Stimulated activated CD4-positive, alpha-beta T cell treated with anti-CD3 and anti-CD28 coated beads, Interleukin-2, amount 100 ng/mL, for 48 hours (primary cell): ENCODE data around the gene STIM1.
"Not testable (repeated sequence)": the region's sequence is repeated elsewhere in the genome, so short reads cannot be mapped to it uniquely, and the experiment has no call there.

Experiments used
- DNase-seq, 2 donors: peaks; one replicate each; pipeline ENCODE4 v3.0.0-alpha.2; 2020

STIM1 gene

DNA sequence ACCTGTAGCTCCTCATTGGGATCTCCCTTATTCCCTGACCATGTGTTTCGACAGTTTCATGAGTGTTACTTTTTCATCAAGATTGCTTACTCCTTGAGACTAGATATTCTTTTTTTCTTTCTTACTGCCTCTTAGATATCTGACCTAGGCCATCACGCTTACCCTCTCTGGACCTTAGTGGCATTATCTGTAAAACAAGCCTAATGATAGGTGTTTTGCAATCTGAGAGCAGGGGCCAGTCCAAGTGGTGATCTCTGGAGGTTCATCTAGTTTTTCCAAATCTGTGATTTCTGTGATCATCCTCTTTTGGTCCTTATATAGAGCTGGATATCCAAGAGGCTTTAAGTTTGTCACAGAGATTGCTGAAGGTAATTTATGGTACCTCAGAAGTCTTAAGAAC lies 34.5 kb downstream of the STIM1 start:
- no peak for DNase-seq

DNA sequence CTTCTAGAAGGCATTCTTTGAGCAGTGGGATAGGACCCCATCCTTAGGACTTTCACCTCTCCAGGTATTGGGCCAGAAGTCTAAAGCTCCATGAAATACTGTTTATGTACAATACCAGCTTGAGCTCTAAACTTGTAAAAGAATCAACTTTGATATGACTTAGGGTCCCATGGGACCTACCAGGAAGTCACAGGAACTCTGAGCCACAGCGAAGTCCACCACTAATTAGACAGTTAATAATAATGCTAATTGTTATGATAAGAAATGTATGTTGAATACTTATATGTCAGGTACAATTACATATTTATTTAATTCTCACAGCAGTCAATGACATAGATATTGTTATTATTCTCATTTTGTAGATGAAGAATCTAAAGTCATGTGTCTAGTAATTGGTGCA lies 35.3 kb downstream of the STIM1 start:
- DNase-seq = no peak

DNA sequence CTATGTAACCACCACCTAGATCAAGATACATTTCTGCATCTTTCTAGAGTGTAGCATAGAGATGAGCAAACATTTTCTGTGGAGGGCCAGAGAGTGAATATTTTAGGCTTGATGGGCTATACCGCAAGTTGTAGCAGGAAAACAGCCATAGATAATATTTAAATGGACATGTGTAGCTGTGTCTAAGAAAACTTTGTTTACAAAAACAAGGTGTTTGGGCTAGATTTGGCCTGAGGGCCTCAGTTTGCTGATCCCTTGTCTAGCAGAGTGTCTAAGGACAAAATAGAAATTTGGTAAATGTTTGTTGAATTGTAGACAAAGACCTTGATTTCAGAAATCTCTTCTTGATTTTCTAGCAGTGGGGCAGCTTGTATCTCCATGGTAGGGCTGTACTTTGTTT lies 36.3 kb downstream of the STIM1 start:
- DNase-seq = no peak

DNA sequence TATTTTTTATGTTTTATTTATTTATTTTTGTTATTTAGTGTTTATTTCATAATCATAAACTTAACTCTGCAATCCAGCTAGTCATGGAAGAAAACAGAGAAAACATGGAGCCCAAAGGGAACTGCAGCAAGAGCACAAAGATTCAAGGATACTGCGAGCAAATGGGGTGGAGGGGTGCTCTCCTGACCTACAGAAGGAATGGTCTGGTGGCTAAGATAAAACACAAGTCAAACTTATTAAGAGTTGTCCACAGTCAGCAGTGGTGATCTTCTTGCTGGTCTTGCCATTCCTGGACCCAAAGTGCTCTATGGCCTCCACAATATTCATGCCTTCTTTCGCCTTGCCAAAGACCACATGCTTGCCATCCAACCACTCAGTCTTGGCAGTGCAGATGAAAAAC lies 36.7 kb downstream of the STIM1 start:
- DNase-seq = no peak

DNA sequence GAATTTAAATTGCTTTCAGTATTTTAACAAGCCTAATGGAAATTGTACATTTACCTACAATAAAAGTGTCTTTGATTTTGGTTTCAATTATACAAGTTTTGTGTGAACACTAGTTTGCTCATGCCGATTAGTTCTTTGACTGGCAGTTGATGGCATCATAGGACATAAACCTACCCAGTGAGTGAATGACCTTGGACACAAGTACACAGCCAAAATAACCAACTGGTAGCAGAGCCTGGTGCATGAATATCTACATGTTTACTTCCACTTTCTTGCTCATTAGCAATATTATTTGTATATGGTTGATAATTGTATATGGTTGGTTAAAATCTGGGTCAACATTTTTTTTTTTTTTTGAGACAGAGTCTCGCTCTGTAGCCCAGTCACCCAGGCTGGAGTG lies 37.8 kb downstream of the STIM1 start:
- no peak for DNase-seq

DNA sequence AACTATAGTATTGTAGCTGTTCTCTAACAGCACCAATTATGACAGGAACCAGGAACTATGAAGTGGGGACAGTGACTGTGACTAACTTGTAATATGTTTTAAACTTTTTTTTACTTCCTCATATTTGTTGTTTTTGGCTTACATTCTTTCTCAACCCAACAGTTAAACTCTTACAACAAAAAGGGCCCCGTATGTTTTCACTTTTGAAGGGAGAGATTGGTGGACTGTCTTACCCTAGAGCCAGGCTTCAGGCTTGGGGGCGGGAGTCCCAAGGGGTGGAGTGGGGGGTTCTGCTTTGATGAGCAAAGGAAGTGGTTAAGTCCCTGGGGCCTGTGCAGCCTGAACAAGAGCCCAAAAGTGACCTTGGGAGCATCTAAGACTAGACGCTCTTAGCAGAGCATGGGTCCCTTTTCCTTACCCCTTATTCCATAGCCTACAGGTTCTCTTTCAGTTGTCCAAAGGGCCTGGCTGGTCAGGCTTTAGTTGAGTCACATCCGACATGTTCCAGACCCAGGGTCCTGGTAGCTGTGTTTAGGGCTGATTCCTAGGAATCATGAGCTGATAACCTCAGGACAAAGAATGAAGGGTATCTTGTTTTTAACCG lies 38.8 kb downstream of the STIM1 start:
- DNase-seq = no peak

DNA sequence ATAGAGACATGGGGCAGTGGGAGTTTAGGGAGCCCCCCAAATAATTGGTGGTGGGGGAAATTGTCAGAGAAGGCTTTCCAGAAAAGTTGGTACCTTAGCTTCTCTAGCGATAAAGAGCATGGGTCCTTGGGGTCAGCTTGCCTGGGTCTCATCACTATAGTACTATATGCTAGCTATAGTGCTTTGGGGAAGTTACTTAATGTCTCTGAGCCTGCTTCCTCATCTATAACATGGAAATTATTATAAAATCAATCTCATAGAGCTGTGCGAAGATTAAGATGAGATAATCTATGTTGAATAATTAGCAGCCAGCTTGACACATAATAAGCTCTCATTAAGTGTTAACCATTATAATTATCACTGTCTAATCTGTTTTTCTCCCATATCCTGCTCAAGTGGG lies 41.2 kb downstream of the STIM1 start:
- no peak for DNase-seq

DNA sequence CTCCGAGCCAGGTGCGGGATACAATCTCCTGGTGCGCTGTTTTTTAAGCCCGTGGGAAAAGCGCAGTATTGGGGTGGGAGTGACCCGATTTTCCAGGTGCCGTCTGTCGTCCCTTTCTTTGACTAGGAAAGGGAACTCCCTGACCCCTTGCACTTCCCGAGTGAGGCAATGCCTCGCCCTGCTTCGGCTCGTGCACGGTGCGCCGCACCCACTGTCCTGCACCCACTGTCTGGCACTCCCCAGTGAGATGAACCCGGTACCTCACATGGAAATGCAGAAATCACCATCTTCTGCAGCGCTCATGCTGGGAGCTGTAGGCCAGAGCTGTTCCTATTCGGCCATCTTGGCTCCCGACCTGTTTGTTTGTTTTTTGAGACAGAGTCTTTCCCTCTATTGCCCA lies 44.8 kb downstream of the STIM1 start:
- DNase-seq = not testable (repeated sequence)

DNA sequence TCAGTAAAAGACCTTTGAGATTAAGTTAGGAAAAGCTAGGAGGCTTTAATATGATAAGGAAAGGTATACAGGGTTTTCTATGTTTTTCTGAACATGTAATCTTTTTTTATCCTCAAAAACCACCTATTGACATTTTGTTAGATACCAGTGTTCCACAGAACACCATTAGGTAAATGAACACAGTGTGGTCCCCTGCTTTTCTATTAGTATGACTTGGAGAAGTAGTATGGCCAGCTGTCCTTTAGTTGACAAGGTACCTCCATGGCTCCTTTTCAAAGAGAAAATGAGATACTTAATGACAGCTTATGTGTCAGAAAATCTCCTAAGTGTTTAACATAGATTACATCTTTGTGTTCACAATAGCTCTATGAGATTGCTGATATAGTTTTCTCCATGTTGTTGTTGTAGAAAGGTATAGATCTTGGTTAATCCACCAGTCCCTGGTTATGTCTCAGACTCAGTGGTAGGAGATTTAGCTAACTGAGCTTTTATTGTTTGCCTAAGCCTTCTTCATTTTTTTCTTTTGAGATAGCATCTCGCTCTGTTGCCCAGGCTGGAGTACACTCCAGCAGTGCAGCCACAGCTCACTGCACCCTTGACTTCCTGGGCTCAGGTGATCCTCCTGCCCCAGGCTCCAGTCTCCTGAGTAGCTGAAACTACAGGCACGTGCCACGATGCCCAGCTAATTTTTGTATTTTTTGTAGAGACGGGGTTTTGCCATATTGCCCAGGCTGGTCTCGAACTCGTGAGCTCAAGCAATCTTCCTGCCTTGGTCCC lies 46.0 kb downstream of the STIM1 start:
- DNase-seq = no peak

DNA sequence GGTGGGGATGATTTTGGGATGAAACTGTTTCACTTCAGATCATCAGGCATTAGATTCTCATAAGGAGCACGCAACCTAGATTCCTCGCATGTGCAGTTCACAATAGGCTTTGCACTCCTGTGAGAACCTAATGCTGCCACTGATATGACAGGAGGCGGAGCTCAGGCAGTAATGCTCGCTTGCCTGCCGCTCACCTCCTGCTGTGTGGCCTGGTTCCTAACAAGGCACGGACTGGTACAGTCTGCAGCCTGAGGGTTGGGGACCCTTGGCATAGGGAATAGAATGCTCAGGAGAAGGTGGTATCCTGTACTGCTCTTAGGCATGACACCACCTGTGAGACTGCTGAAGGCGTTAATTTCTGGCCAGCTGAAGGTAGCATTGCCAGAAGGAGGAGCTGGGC lies 47.0 kb downstream of the STIM1 start:
- no peak for DNase-seq

DNA sequence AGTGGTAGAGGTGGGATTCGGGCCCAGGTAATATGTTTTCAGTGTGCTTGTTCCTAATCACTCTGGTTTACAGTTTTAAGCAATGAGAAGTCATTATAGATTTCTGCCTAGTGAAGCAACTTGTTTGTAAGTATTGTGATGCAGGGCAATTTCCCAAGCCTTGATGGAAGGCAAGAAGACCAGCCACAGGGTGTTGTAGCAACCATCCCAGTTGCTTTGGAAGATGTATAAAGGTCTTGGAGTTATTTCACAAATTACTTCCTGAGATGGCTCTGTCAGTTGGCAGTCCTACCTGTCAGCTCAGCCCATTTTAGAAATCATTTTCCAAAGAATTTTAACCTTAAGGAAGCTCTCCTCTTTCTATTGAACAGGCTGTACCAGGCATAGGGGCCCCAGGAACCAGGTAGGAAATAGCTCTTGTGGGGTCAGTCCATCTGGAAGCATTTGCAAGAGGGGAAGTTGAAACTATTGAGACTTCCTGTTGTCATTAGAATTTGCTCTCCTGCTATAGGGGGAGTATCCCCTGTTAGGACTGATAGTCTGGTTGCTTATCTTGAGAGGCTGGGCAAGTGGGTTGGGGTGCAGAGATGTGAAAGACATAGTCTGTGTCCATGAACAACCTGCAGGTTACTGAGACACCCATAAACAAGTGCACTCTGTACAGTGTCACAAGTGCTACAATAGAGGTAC lies 47.9 kb downstream of the STIM1 start:
- DNase-seq = no peak

DNA sequence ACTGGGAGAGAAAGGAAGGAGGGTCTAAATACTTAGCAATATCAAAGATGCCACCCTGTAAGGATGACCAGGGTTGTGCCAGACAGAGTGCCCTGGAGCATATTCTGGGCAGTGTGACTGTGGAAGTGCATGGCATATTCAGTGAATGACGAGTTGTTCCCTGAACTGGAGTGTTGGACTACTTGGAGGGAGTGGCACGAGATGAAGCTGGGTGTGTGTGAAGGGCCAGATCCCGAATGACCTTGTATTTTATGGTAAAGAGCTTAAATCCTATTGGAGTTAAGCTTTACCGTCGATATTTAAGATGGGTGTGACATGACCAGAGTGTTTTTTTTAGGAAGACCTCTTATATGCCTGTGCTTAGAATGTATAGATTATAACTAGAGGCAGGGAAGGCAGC lies 48.8 kb downstream of the STIM1 start:
- DNase-seq = no peak

DNA sequence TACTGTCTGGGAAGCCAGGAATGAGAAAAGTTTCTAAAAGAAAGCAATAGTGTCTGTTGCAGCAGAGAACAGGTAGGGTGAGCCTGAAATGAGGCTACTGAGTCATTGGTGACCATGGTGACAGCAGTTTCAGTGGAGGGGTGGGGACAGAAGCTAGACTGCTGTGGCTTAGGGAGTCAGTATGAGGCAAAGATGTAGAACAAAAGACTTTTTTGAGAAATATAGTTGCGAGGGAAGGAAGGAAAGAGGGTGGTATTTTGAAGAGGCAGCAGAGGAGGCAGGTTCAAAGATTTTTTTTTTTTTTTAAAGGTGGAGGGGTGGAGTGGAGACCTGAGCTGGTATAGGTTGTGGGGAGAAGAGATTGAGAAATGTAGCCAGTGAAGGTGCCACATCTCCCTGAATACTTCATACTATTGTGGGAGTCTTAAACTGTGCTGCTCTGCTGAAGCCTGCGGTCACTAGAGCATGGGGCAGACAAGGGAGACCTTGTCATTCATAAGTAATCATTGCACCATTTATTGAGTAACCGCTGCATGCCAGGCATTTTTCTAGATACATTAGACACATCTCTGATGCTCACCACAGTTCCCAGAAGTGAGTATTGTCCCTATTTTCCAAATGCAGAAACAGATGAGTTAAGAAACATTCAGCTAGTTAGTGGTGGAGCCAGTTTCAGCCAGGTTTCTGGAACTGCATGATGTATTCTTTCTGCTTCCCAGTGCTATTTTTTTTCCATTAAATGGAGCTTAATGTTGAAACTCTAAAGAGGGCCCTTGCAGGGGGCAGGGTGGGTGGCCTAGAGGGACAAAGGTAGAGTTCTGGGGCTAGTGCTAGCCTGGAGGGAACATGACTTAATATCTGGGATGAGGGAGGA lies 49.9 kb downstream of the STIM1 start:
- DNase-seq = peak; percentile 47 to 52

DNA sequence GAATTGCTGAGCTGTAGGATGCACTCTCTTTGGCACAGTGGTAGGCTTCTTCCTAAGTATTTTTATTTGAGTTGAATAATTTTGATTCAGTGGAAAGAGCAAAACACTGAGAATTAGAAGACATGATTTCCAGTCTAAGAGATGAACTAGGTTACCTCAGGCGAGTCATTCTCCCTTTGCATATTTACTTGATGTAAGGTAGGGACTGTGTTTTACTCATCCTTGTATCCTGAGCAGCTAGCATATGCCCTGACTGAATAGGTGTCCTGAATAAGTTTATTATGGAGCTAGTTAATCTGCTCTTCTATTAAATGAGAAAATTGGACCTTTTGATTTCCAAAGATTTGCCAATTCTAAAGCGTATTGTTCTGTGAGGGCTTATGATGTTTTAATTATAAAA lies 50.7 kb downstream of the STIM1 start:
- DNase-seq = no peak

DNA sequence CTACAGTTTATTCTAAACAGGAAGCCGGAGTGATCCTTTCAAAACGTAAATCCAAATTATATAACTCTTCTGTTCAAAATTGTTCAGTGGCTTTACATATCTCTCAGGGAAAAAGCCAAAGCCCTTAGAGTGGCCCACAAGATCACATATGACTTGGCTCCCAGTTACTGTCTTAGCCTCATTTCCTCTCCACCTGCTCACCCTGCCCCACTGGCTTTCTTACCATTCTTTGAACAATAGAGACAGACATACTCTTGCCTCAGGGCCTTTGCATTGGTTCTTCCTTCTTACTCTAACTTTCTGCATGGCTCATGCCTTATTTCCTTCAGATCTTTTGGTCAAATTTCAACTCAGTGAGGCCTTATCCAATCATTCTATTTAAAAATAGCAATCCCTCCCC lies 52.1 kb downstream of the STIM1 start:
- DNase-seq = no peak

DNA sequence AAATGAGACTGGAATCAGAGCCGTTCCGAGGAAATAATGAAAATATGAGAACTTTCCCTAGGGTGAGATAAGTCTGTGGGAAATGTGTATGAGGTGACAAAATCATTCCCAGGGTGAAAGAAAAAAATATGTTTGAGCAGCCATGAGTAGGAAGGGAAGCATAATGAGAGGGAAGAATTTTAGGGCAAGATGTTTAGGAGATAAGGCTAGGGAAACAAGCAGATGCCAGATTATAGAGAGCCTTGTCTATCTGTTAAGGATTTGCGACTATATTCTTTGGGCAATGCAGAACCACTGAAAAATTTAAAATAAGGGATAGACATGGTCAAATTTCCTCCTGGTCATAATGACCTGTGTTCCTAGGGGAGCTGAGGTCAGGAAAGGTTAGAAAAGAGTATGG lies 54.4 kb downstream of the STIM1 start:
- no peak for DNase-seq

DNA sequence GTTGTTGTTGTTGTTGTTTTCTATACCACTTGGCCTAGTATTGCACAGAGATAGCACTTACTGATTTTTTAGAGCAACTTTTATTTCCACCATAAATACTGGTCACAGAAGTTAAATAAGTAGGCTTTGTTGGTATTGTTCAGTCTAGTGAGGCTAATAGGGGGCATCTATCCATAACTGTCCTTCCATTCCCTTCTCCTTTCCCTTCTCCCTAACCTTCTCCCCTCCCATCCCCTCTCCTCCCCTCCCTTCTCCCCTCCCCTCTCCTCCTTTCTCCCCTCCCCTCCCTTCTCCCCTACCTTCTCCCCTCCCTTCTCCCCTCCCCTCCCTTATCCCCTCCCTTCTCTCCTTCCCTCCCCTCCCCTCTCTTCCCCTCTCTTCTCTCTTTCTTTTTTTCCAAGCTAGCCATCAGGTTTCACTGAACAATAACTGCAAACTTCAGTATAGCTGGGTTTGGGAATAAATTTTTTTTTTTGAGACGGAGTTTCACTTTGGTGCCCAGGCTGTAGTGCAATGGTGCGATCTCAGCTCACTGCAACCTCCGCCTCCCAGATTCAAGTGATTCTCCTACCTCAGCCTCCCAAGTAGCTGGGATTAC lies 56.5 kb downstream of the STIM1 start:
- DNase-seq = no peak

DNA sequence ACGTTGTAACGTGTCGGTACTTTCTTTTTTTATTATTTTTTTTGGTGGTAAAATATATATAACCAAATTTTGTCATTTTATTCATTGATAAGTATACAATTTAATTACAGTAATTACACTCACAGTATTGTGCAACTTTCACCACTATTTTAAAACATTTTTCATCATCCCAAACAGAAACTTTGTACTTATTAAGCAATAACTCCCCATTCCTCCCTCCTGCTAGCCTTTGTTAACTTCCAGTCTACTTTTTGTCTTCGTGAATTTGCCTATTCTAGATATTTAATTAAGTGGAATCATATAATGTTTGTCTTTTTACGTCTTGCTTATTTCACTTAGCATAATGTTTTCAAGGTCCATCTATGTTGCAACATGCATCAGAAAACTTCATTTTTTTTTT lies 58.5 kb downstream of the STIM1 start:
- DNase-seq = no peak

DNA sequence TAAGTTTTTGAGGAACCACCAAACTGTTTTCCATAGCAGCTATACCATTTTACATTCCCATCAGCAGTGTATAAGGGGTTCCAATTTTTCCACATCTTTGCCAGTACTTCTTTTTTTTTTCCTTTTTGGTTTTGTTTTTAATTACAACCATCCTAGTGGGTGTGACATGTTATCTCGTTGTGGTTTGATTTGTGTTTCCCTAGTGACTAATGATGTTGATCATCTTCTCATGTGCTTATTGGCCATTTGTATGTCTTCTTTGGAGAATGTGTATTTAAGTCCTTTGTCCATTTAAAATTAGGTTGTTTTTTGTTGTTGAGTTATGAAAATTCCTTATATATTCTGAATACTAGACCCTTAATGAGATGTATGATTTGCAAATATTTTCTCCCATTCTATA lies 59.3 kb downstream of the STIM1 start:
- DNase-seq = no peak

DNA sequence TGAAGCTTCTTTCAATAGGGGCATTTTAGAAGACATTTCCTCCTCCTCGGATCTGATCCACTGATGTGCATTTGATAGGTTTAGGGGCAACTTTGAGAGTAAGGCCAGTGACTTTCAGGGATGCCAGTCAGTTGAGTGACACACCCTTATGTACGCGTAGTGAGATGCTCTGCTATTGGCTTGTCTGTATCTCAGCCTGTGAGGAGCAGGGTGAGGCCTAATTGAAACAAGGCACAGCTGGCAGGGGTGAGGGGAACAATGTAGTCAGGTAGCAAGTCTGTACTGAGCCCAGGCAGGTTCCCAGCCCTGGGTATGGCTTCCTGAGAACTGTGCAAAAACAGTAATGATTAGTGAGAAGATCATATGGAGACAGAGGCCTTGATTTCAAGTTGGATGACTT lies 61.5 kb downstream of the STIM1 start:
- DNase-seq = peak in 1 of 2 donors; percentile 26

DNA sequence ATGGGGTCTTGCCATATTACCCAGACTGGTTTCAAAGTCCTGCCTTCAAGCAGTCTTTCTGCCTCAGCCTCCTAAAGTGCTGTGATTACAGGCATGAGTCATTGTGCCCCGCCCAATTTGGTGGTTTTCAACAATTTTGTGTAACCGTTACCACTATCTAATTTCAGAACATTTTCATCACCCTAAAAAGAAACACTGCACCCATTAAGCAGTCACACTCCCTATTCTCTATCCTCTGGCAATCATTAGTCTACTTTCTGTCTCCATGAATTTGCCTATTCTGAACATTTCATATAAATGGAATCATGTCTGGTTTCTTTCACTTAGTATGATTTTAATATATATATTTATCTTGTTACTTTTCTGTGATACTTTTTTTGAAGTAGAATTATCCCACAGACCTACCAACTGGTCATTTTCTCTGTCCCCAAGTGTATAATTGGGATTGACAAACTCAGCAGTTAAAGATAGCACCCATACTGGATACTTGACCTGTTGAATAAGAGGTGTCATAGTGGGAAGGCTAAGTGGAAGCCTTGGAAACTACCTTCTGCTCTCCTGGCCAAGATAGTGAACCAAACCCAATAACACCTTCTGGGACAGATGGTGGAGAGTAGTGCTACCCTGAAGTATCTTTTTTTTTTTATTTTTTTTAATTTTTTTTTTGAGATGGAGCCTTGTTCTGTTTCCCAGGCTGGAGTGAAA lies 64.8 kb downstream of the STIM1 start:
- peak; percentile 52 to 57 for DNase-seq

DNA sequence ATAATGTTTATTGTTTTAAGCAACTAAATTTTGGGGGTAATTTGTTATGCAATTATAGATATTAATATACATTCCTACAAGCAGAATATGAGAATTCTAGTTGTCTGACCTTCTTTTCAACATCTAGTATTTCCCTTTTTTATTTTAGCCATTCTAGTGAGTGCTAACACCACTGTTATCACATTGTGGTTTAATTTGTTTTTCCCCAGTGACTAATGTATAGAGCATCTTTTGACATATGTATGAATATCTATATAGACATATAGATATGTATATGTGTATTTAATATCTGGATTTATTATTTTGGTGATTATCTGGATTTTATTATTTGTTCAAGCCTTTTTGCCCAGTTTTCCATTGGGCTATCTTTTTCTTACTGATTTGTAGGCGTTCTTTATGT lies 66.6 kb downstream of the STIM1 start:
- no peak for DNase-seq
